HG03280 (cell line): Measurements from ENCODE around the gene ADAM15.

Experiments
- ATAC-seq: cut with Tn5 transposase; IDR thresholded peaks from one replicate; pipeline ENCODE4 v1.9.1; 2021; ENCODE audit warnings: mild to moderate bottlenecking, moderate library complexity; ENCODE audit not compliant: unreplicated experiment

Gene ADAM15

GRCh38 chr1:155110381-155110780, 59.3 kb downstream of the ADAM15 start:
- no peak for ATAC-seq

DNA sequence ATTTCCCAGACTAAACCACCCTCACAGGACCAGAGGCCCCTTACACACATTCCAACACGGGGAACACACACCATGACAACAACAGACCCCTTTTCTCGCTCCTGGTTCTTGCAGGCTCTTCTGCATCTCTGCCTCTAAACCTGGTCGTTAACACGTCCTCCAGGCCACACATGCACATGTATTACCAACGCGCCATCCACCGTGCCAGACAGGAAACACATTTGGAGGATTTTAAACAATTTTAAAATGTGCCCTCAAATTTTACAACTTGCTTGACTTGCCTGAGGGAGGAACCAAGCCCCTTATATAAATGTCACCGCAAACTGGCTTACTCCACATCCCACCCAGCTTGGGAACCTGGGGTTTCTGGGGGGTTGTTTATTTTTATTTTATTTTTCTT, 59.7 kb downstream of the ADAM15 start:
- ATAC-seq: no peak
